Kidney epithelial cell (primary cell): ENCODE data around the gene USP32. TPM values are rescaled to one million over a fixed set of nuclear protein-coding genes. Genes with fewer than 3 reads are reported as not detected.

ENCODE experiments used
- DNase-seq: peaks from one replicate; pipeline ENCODE4 v3.0.0-alpha.2; 2010; ENCODE audit warnings: low read depth
- H3K27me3 ChIP-seq: 2 replicates; pipeline ENCODE4 v1.6.0; 2011; ENCODE audit warnings: low read length; ENCODE audit not compliant: control insufficient read depth, insufficient read depth
- H3K36me3 ChIP-seq: 2 replicates; pipeline ENCODE4 v1.5.1; 2011; ENCODE audit warnings: low read length; ENCODE audit not compliant: control insufficient read depth, insufficient read depth
- H3K4me3 ChIP-seq: 2 replicates; pipeline ENCODE4 v1.5.1; 2011; ENCODE audit warnings: low read depth, mild to moderate bottlenecking, control low read depth, low read length
- CTCF ChIP-seq: IDR thresholded peaks from 2 replicates; pipeline ENCODE4 v1.5.1; 2011; ENCODE audit warnings: mild to moderate bottlenecking, moderate library complexity, low read length, control low read depth, inconsistent platforms; ENCODE audit not compliant: insufficient read depth, poor library complexity, severe bottlenecking
- total RNA-seq: library from RNA; depleted of rRNA; stranded (reverse); fragments of >200 nt; gene quantifications from 2 replicates; pipeline ENCODE4 v1.2.3, GENCODE V29; 2015

The USP32 gene
- total RNA-seq, 1 donor from 2014 or later: 37.2 TPM

GRCh38 chr17:60173304-60173819, 218.6 kb downstream of the USP32 start:
- DNase-seq: no peak
- no peak for TF ChIP-seq CTCF
- H3K4me3 ChIP-seq: no peak overlapping the region

GRCh38 chr17:60171753-60172079, 220.2 kb downstream of the USP32 start:
- DNase-seq: no peak
- no peak for TF ChIP-seq CTCF
- no peaks in the 10 kb centered on the region for H3K36me3 ChIP-seq
- H3K27me3 ChIP-seq: no peaks in the 10 kb centered on the region
- H3K4me3 ChIP-seq: no peak overlapping the region

More at GRCh38 chr17:60173304-60173819, 218.6 kb downstream of the USP32 start:
- Histone ChIP-seq H3K27me3 (no peaks in the 10 kb centered on the region), H3K36me3 (no peaks in the 10 kb centered on the region)

- no peak for DNase-seq
- no peak for TF ChIP-seq CTCF
- no peak overlapping the region for H3K4me3 ChIP-seq
Measured at GRCh38 chr17:60170835-60171752, 220.8 kb downstream of the USP32 start.

GRCh38 chr17:60169921-60170817, 221.8 kb downstream of the USP32 start:
- no peak overlapping the region for H3K4me3 ChIP-seq
- no peaks in the 10 kb centered on the region for H3K27me3 ChIP-seq
- no peak for TF ChIP-seq CTCF
- DNase-seq: no peak
- no peaks in the 10 kb centered on the region for H3K36me3 ChIP-seq

More at GRCh38 chr17:60170835-60171752, 220.8 kb downstream of the USP32 start:
- Histone ChIP-seq H3K27me3 (no peaks in the 10 kb centered on the region), H3K36me3 (no peaks in the 10 kb centered on the region)

GRCh38 chr17:60168654-60169053, 223.3 kb downstream of the USP32 start:
- H3K27me3 ChIP-seq: no peaks in the 10 kb centered on the region
- DNase-seq: no peak
- H3K36me3 ChIP-seq: no peaks in the 10 kb centered on the region
- no peak for TF ChIP-seq CTCF
- H3K4me3 ChIP-seq: no peak overlapping the region
